Measurements from ENCODE around the gene ACVRL1.

ACVRL1 gene

GRCh38 chr12:51867796-51868428, 39.4 kb upstream of the ACVRL1 start:
- peak overlapping the region; percentile 71 to 83 (median 80) for H3K4me3 Mint-ChIP-seq
- no peaks in the 10 kb centered on the region for H3K36me3 Mint-ChIP-seq (ENCODE audit: low read depth)
- H3K27me3 Mint-ChIP-seq (ENCODE audit: low read depth), result peaks cover 34% of the 10 kb centered on the region
- H3K4me1 Mint-ChIP-seq, result peaks cover 83% of the 10 kb centered on the region
- H3K27ac Mint-ChIP-seq, result peak overlapping the region; percentile 68 to 92 (median 79)
- no peak for TF ChIP-seq CTCF (IDR thresholded peaks at IDR 0.05; ENCODE audit: unreplicated experiment in 3 of 3)
- no peaks in the 10 kb centered on the region for H3K9me3 Mint-ChIP-seq

- H3K4me1 Mint-ChIP-seq, result peaks cover 81% of the 10 kb centered on the region
- no peak for TF ChIP-seq CTCF (IDR thresholded peaks at IDR 0.05; ENCODE audit: unreplicated experiment in 3 of 3)
- H3K9me3 Mint-ChIP-seq, result no peaks in the 10 kb centered on the region
- peak overlapping the region; percentile 71 to 83 (median 80) for H3K4me3 Mint-ChIP-seq
- H3K36me3 Mint-ChIP-seq (ENCODE audit: low read depth), result no peaks in the 10 kb centered on the region
- peak overlapping the region; percentile 68 to 92 (median 79) for H3K27ac Mint-ChIP-seq
- H3K27me3 Mint-ChIP-seq (ENCODE audit: low read depth), result peaks cover 33% of the 10 kb centered on the region
These were observed 38.3 kb upstream of the ACVRL1 start for GRCh38 chr12:51868821-51869495.

- H3K4me1 Mint-ChIP-seq, result peaks cover 82% of the 10 kb centered on the region
- no peak for TF ChIP-seq CTCF (IDR thresholded peaks at IDR 0.05; ENCODE audit: unreplicated experiment in 3 of 3)
- no peaks in the 10 kb centered on the region for H3K9me3 Mint-ChIP-seq
- peak overlapping the region; percentile 50 to 72 (median 54) for H3K4me3 Mint-ChIP-seq
- H3K27me3 Mint-ChIP-seq (ENCODE audit: low read depth), result peaks cover 31% of the 10 kb centered on the region
- H3K36me3 Mint-ChIP-seq (ENCODE audit: low read depth), result no peaks in the 10 kb centered on the region
- H3K27ac Mint-ChIP-seq, result peak overlapping the region; percentile 36 to 82 (median 42)
These were observed 37.8 kb upstream of the ACVRL1 start for GRCh38 chr12:51869496-51869865.

- Mint-ChIP-seq H3K36me3 (ENCODE audit: low read depth) (no peaks in the 10 kb centered on the region), H3K27ac (peak overlapping the region; percentile 42 to 82 (median 80)), H3K4me3 (peak overlapping the region; percentile 50 to 72 (median 54)), H3K27me3 (ENCODE audit: low read depth) (peaks cover 27% of the 10 kb centered on the region), H3K4me1 (peaks cover 78% of the 10 kb centered on the region), H3K9me3 (no peaks in the 10 kb centered on the region)
- no peak for TF ChIP-seq CTCF (IDR thresholded peaks at IDR 0.05; ENCODE audit: unreplicated experiment in 3 of 3)
These were observed 37.4 kb upstream of the ACVRL1 start for GRCh38 chr12:51869931-51870330.

DNA sequence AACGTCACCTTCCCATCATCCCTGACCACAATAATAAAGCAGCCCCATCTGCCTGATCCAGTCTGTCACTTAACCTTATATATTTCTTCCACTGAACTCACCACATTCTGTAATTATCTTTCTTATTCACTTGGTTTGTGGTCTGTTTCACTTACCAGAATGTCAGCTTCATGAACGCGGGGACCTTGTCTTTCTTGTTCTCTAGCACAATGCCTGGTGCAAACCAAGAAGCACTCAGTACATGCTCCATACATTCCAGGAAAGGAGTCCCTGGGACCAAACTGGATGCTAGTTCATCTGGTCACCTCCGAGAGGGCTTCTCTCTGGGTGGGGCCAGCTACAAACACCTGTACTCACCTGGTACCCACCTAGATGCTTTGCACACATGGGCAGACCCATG, 36.8 kb upstream of the ACVRL1 start:
- H3K4me3 Mint-ChIP-seq, result peak overlapping the region; percentile 50 to 72 (median 54)
- no peaks in the 10 kb centered on the region for H3K9me3 Mint-ChIP-seq
- no peak for TF ChIP-seq CTCF (IDR thresholded peaks at IDR 0.05; ENCODE audit: unreplicated experiment in 3 of 3)
- H3K4me1 Mint-ChIP-seq, result peaks cover 77% of the 10 kb centered on the region
- no peaks in the 10 kb centered on the region for H3K36me3 Mint-ChIP-seq (ENCODE audit: low read depth)
- H3K27me3 Mint-ChIP-seq (ENCODE audit: low read depth), result peaks cover 33% of the 10 kb centered on the region
- H3K27ac Mint-ChIP-seq, result peak overlapping the region; percentile 42 to 82 (median 80)

Measured in nephron (organoid).